ENCODE data around the gene DNAJB2.

DNAJB2 gene

GRCh38 chr2:219291910-219292490 lies 12.8 kb downstream of the DNAJB2 start:
- TF ChIP-seq CTCF (IDR thresholded peaks at IDR 0.05; ENCODE audit: extremely low read depth, missing control alignments) = no peak
- DNase-seq (ENCODE audit: low spot score) = no peak

GRCh38 chr2:219292616-219293015 lies 13.4 kb downstream of the DNAJB2 start:
- DNase-seq (ENCODE audit: low spot score) = no peak
- no peak for TF ChIP-seq CTCF (IDR thresholded peaks at IDR 0.05; ENCODE audit: extremely low read depth, missing control alignments)

GRCh38 chr2:219293736-219294231 lies 14.6 kb downstream of the DNAJB2 start:
- no peak for TF ChIP-seq CTCF (IDR thresholded peaks at IDR 0.05; ENCODE audit: extremely low read depth, missing control alignments)

GRCh38 chr2:219294356-219295351 lies 15.5 kb downstream of the DNAJB2 start:
- peak; percentile 99 for TF ChIP-seq CTCF (IDR thresholded peaks at IDR 0.05; ENCODE audit: extremely low read depth, missing control alignments)
- DNase-seq (ENCODE audit: low spot score) = peak; percentile 99

More at GRCh38 chr2:219293736-219294231, 14.6 kb downstream of the DNAJB2 start:
- no peak for DNase-seq (ENCODE audit: low spot score)

- TF ChIP-seq CTCF (IDR thresholded peaks at IDR 0.05; ENCODE audit: extremely low read depth, missing control alignments) = no peak
- DNase-seq (ENCODE audit: low spot score) = no peak
Measured at GRCh38 chr2:219296142-219296541, 17.0 kb downstream of the DNAJB2 start.

GRCh38 chr2:219296631-219297391 lies 17.6 kb downstream of the DNAJB2 start:
- DNase-seq (ENCODE audit: low spot score) = no peak
- TF ChIP-seq CTCF (IDR thresholded peaks at IDR 0.05; ENCODE audit: extremely low read depth, missing control alignments) = no peak

Data from GM20000 (cell line).